H1 (cell line): Measurements from ENCODE around the gene PDZD2.

Experiments
- POLR2A ChIP-seq, 2 experiments: IDR thresholded peaks; 1 replicate in 1 of 2; 2 replicates in 1 of 2; pipeline ENCODE4 v1.6.1; 2011; ENCODE audit warnings: low read depth in 2 of 2, low read length in 2 of 2, mild to moderate bottlenecking in 2 of 2; ENCODE audit errors: control extremely low read depth in 1 of 2
- POLR2AphosphoS5 ChIP-seq: IDR thresholded peaks from 2 replicates; pipeline ENCODE4 v1.6.1; 2011; ENCODE audit warnings: low read depth, low read length
- ZNF274 ChIP-seq: IDR thresholded peaks from 2 replicates; pipeline ENCODE4 v1.7.0; 2012; ENCODE audit warnings: low read length, borderline replicate concordance; ENCODE audit errors: extremely low read depth

DNA sequence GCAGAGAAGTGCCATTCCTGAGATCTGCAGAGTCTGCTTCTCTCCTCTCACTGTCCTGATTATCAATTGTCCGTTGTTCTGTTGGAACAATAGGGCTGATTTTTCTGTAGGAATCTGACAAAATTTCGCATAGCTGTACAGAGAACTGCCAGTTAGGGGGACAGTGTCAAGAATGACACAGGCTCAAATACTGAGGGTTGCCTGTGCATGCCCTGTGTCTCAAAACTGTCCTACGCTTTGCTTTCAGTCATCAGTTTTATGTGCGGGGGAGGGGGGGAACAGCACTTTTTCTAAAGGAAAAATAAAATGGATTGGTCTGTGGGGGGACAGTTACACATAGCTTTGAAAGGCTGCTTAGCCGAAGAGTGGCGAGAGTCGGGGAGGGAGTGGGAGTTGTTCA lies 248.6 kb downstream of the PDZD2 start:
- TF ChIP-seq POLR2A (IDR thresholded peaks at IDR 0.05; ENCODE audit: control extremely low read depth in 1 of 2, low read depth in 2 of 2, low read length in 2 of 2) (no peak), ZNF274 (no peak), POLR2AphosphoS5 (no peak)
